Measurements from ENCODE around the gene STAMBP. TPM values are rescaled to one million over a fixed set of nuclear protein-coding genes. Genes with fewer than 3 reads are reported as not detected.

Gene STAMBP
- polyA plus RNA-seq, 3 donors, result 26.0 to 40.8 (median 40.7) TPM

DNA sequence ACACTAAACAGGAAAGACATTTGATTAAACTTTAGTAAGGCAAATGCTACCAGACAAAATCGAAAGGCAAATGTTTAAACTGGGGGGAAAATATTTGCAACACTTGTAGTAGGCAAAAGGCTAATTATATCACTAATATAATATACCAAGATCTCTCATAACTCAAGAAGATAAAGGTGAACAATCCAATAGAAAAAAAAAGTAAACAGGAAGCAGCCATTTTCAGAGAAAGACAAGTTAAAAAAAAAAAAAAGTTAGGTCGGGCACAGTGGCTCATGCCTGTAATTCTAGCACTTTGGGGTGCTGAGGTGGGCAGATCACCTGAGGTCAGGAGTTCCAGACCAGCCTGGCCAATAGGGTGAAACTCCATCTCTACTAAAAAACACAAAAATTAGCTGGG is 59.6 kb downstream of the STAMBP start:
- no peaks in the 10 kb centered on the region for H3K36me3 ChIP-seq (replicated peaks in 1 of 2; ENCODE audit: control insufficient read depth in 1 of 2, insufficient read depth in 2 of 2, low read length in 2 of 2)
- no peak overlapping the region for H3K4me2 ChIP-seq (replicated peaks; ENCODE audit: extremely low read depth, low read length, poor library complexity, severe bottlenecking)
- TF ChIP-seq CTCF (IDR thresholded peaks at IDR 0.05), result no peak
- H4K20me1 ChIP-seq (ENCODE audit: insufficient read depth, low read length), result no peaks in the 10 kb centered on the region
- Mint-ChIP-seq H3K9me3 (peaks cover 0 to 4% (median 0%) of the 10 kb centered on the region in 7 donors), H3K36me3 (no peaks in the 10 kb centered on the region), H3K27ac (no peak overlapping the region), H3K4me3 (no peak overlapping the region), H3K27me3 (ENCODE audit: low read depth in 3 of 3) (peaks cover 1 to 4% (median 3%) of the 10 kb centered on the region in 3 donors), H3K4me1 (no peaks in the 10 kb centered on the region)
- H3K9me3 ChIP-seq (replicated peaks in 1 of 2; ENCODE audit: control insufficient read depth in 1 of 2, insufficient read depth in 1 of 2, low read length in 2 of 2), result no peaks in the 10 kb centered on the region
- no peaks in the 10 kb centered on the region for H3K79me2 ChIP-seq (ENCODE audit: insufficient read depth, low read length)
- no peaks in the 10 kb centered on the region for H3K27me3 ChIP-seq (ENCODE audit: control insufficient read depth in 2 of 2, insufficient read depth in 2 of 2, low read length in 2 of 2)
- intact Hi-C loops (cut with micrococcal nuclease), result no loop called here
- H3K4me1 ChIP-seq (ENCODE audit: control insufficient read depth in 1 of 2, insufficient read depth in 2 of 2, low read length in 2 of 2), result no peaks in the 10 kb centered on the region
- H3K4me3 ChIP-seq (replicated peaks in 1 of 3; ENCODE audit: low read depth in 2 of 3, low read length in 3 of 3), result no peak overlapping the region
- H3K27ac ChIP-seq (ENCODE audit: low read depth in 1 of 2, low read length in 2 of 2), result no peak overlapping the region
- no peak for DNase-seq
- WGBS (ENCODE audit: insufficient coverage), result no CpG with 5 or more reads among the region's 2 CpGs
- H2AFZ ChIP-seq (ENCODE audit: insufficient read depth, low read depth, low read length, poor library complexity, severe bottlenecking), result no peak overlapping the region
- no peak overlapping the region for H3K9ac ChIP-seq (ENCODE audit: insufficient read depth, low read length, poor library complexity, severe bottlenecking)

- no peaks in the 10 kb centered on the region for H4K20me1 ChIP-seq (ENCODE audit: insufficient read depth, low read length)
- no peak overlapping the region for H2AFZ ChIP-seq (ENCODE audit: insufficient read depth, low read depth, low read length, poor library complexity, severe bottlenecking)
- no peaks in the 10 kb centered on the region for H3K9me3 ChIP-seq (replicated peaks in 1 of 2; ENCODE audit: control insufficient read depth in 1 of 2, insufficient read depth in 1 of 2, low read length in 2 of 2)
- H3K4me3 ChIP-seq (replicated peaks in 1 of 3; ENCODE audit: low read depth in 2 of 3, low read length in 3 of 3), result no peak overlapping the region
- no peak overlapping the region for H3K4me2 ChIP-seq (replicated peaks; ENCODE audit: extremely low read depth, low read length, poor library complexity, severe bottlenecking)
- peaks cover 0 to 4% (median 0%) of the 10 kb centered on the region in 7 donors for H3K9me3 Mint-ChIP-seq
- H3K36me3 Mint-ChIP-seq, result no peaks in the 10 kb centered on the region
- no peaks in the 10 kb centered on the region for H3K4me1 ChIP-seq (ENCODE audit: control insufficient read depth in 1 of 2, insufficient read depth in 2 of 2, low read length in 2 of 2)
- H3K27ac Mint-ChIP-seq, result no peak overlapping the region
- H3K27me3 ChIP-seq (ENCODE audit: control insufficient read depth in 2 of 2, insufficient read depth in 2 of 2, low read length in 2 of 2), result no peaks in the 10 kb centered on the region
- no peak overlapping the region for H3K9ac ChIP-seq (ENCODE audit: insufficient read depth, low read length, poor library complexity, severe bottlenecking)
- DNase-seq, result no peak
- peaks cover 1 to 4% (median 3%) of the 10 kb centered on the region in 3 donors for H3K27me3 Mint-ChIP-seq (ENCODE audit: low read depth in 3 of 3)
- H3K79me2 ChIP-seq (ENCODE audit: insufficient read depth, low read length), result no peaks in the 10 kb centered on the region
- H3K4me1 Mint-ChIP-seq, result peaks cover under 1% of the 10 kb centered on the region
- no peak overlapping the region for H3K27ac ChIP-seq (ENCODE audit: low read depth in 1 of 2, low read length in 2 of 2)
- WGBS (ENCODE audit: insufficient coverage), result 60% methylated on average over 1 of the region's 5 CpGs
- intact Hi-C loops (cut with micrococcal nuclease), result no loop called here
- no peak for TF ChIP-seq CTCF (IDR thresholded peaks at IDR 0.05)
- H3K4me3 Mint-ChIP-seq, result no peak overlapping the region
- H3K36me3 ChIP-seq (replicated peaks in 1 of 2; ENCODE audit: control insufficient read depth in 1 of 2, insufficient read depth in 2 of 2, low read length in 2 of 2), result no peaks in the 10 kb centered on the region
Measured at GRCh38 chr2:73889206-73889605, 60.4 kb downstream of the STAMBP start.
